Epithelial cell of esophagus (primary cell): ENCODE data around the gene NINJ2.

Experiments
- DNase-seq: peaks from one replicate; pipeline ENCODE4 v3.0.0; 2010; ENCODE audit warnings: low read depth
- H3K4me3 ChIP-seq: 2 replicates; pipeline ENCODE4 v1.5.1; 2011; ENCODE audit warnings: mild to moderate bottlenecking, low read length, control low read depth
- TF ChIP-seq, protein P1 (sequence below): IDR thresholded peaks from 2 replicates; pipeline ENCODE4 v1.5.1; 2011; ENCODE audit warnings: low read depth, mild to moderate bottlenecking, low read length, control low read depth, inconsistent platforms; ENCODE audit not compliant: insufficient read depth; ENCODE audit errors: missing control alignments

NINJ2 gene

GRCh38 chr12:576615-577110, 86.6 kb downstream of the NINJ2 start:
- TF ChIP-seq, protein P1, sequence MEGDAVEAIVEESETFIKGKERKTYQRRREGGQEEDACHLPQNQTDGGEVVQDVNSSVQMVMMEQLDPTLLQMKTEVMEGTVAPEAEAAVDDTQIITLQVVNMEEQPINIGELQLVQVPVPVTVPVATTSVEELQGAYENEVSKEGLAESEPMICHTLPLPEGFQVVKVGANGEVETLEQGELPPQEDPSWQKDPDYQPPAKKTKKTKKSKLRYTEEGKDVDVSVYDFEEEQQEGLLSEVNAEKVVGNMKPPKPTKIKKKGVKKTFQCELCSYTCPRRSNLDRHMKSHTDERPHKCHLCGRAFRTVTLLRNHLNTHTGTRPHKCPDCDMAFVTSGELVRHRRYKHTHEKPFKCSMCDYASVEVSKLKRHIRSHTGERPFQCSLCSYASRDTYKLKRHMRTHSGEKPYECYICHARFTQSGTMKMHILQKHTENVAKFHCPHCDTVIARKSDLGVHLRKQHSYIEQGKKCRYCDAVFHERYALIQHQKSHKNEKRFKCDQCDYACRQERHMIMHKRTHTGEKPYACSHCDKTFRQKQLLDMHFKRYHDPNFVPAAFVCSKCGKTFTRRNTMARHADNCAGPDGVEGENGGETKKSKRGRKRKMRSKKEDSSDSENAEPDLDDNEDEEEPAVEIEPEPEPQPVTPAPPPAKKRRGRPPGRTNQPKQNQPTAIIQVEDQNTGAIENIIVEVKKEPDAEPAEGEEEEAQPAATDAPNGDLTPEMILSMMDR: no peak
- no peak overlapping the region for H3K4me3 ChIP-seq
- DNase-seq: no peak

DNA sequence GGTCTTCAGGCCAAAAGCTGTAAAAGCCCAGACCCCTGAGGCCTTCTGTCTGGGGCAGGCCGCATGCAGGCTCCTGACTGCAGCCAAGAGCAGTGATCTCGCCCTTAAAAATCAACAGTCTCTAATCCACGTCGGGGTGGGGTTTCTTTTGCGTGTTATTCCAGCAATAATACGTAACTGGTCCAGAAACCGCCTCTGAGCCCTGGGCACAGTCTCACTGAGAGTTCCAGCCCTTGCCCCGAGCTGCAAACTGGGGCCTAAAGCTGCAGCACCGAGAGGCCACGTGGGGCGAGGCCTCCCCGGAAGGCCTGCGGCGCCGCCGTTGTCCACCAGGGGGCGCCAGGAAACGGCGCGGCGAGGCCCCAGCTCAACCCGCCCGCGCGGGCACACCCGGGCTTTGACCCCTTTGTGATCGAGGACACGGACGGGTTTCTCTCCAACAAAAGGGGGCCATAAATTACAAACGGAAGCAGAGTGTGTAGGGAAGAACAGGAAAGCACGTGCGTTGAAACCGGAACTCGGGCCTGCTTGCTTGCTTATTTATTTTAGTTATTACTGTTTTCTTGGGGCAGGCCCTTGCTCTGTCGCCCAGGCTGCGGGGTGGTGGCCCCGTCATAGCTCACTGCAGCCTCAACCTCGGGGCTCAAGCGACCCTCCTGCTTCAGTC, 87.2 kb downstream of the NINJ2 start:
- DNase-seq: peak; percentile 86
- TF ChIP-seq, protein P1: peak; percentile 62
- H3K4me3 ChIP-seq: no peak overlapping the region

GRCh38 chr12:575129-575502, 88.1 kb downstream of the NINJ2 start:
- no peak overlapping the region for H3K4me3 ChIP-seq
- DNase-seq: peak; percentile 85
- TF ChIP-seq, protein P1: no peak

DNA sequence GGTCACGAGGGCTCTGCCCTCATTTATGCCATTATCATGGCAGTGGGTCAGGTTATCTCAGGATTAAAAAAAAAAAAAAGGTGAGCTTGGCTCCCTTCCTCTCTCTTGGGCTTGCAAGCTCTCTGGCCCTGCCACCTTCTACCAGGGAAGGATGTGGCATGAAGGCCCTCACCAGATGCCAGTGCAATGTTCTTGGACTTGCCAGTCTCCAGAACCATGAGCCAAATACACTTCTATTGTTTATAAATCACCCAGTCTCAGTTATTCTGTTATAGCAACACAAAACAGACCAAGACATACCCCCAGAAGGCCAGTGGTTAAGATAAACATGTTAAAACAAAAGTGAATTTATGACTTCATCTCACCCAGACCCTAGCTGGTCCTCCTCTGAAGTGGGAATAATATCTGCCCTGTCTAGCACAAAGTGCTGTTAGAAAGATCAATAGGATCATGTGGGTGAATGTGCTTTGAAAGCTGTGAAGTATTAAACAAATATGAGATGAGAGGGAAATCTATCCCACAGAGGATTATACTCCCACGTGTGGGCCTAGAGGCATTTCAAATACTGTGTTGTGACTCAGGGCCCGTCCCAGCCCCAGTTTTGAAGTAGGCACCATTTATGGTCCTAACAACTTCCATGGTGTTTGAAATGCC, 88.6 kb downstream of the NINJ2 start:
- DNase-seq: peak; percentile 90
- TF ChIP-seq, protein P1: no peak
- no peak overlapping the region for H3K4me3 ChIP-seq

DNA sequence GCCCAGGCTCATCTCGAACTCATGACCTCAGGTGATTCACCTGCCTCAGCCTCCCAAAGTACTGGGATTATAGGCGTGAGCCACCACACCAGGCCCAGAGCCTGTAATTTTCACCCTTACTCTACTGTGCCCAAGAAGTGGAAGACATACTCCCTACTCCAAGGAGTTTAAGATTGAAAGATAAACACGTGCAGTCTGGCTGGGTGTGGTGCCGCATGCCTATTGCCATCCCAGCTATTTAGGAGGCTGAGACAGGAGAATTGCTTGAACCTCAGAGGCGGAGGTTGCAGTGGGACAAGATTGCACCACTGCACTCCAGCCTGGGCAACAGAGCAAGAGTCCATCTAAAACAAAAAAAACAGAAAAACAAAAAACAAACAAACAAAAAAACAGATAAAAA, 90.0 kb downstream of the NINJ2 start:
- TF ChIP-seq, protein P1: no peak
- no peak overlapping the region for H3K4me3 ChIP-seq
- no peak for DNase-seq

GRCh38 chr12:572532-572899, 90.7 kb downstream of the NINJ2 start:
- H3K4me3 ChIP-seq: no peak overlapping the region
- TF ChIP-seq, protein P1: no peak
- DNase-seq: peak; percentile 57
